Amygdala (tissue), 56 donors: Measurements from ENCODE around the gene ITPRIP.

Experiments used
- DNase-seq, 56 donors: peaks; one replicate each; lab custom pipeline; 2025; lab: John Stamatoyannopoulos, UW

Gene ITPRIP

GRCh38 chr10:104262055-104262454, 76.2 kb downstream of the ITPRIP start:
- DNase-seq: no peak

GRCh38 chr10:104260775-104261115, 77.5 kb downstream of the ITPRIP start:
- DNase-seq: no peak

GRCh38 chr10:104259999-104260774, 78.1 kb downstream of the ITPRIP start:
- DNase-seq: no peak
